Rectal smooth muscle tissue (tissue), 1 donor: ENCODE data around the gene PGA3.
"Not testable (repeated sequence)": the region's sequence is repeated elsewhere in the genome, so short reads cannot be mapped to it uniquely, and the experiment has no call there.

Experiments
- H3K27ac ChIP-seq: one replicate; pipeline ENCODE4 v1.7.0; 2013; ENCODE audit warnings: low read depth, low read length, inconsistent platforms
- H3K27me3 ChIP-seq: one replicate; pipeline ENCODE4 v1.7.0; 2013; ENCODE audit warnings: low read length; ENCODE audit not compliant: control insufficient read depth, insufficient read depth
- H3K36me3 ChIP-seq: one replicate; pipeline ENCODE4 v1.7.0; 2013; ENCODE audit warnings: low read length; ENCODE audit not compliant: control insufficient read depth, insufficient read depth
- H3K4me1 ChIP-seq: one replicate; pipeline ENCODE4 v1.7.0; 2013; ENCODE audit warnings: low read length; ENCODE audit not compliant: control insufficient read depth, insufficient read depth
- H3K4me3 ChIP-seq: one replicate; pipeline ENCODE4 v1.7.0; 2013; ENCODE audit warnings: low read length
- H3K9ac ChIP-seq: one replicate; pipeline ENCODE4 v1.7.0; 2013; ENCODE audit warnings: low read length

PGA3 gene

DNA sequence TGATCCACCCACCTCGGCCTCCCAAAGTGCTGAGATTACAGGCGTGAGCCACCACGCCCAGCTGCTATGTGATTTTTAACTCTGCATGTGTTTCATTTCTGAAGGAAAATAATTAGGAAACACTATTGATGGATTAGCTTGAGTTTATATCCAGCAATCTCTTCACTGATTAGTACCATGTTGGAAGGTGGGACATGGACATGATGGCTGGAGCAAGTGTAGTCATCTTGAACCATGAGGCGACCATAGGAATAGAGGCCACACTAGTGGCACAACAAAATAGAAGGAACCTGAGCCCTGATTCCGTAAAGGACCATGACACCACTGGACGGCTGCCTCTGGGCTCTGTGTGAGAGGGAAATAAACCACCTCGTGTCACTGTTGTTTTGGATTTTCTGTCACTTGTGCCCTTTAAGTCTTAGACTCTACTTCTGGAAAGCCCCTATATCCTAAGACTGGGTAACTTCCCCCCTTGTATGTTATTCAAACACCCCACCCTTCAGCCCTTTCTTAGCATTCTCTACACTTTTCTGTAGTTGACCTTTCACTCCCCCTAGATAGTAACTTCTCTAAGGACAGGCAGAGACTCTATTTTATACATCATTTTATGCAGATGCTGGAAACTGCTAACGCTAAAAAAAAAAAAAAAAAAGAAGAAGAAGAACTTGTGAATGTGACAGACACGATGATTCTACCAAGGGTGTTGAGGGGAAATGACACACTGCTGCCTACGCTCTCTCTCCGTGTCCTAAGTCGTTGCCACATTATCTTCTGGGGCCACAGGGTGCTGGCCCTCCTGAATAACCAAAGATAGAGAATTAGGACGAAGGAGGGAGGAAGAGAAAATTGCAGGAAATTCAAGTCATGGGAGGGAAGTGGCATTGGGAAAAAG, 39.4 kb upstream of the PGA3 start:
- Histone ChIP-seq H3K9ac (no peak overlapping the region), H3K36me3 (no peaks in the 10 kb centered on the region), H3K27ac (no peak overlapping the region), H3K27me3 (no peaks in the 10 kb centered on the region), H3K4me1 (peaks cover 12% of the 10 kb centered on the region), H3K4me3 (no peak overlapping the region)

DNA sequence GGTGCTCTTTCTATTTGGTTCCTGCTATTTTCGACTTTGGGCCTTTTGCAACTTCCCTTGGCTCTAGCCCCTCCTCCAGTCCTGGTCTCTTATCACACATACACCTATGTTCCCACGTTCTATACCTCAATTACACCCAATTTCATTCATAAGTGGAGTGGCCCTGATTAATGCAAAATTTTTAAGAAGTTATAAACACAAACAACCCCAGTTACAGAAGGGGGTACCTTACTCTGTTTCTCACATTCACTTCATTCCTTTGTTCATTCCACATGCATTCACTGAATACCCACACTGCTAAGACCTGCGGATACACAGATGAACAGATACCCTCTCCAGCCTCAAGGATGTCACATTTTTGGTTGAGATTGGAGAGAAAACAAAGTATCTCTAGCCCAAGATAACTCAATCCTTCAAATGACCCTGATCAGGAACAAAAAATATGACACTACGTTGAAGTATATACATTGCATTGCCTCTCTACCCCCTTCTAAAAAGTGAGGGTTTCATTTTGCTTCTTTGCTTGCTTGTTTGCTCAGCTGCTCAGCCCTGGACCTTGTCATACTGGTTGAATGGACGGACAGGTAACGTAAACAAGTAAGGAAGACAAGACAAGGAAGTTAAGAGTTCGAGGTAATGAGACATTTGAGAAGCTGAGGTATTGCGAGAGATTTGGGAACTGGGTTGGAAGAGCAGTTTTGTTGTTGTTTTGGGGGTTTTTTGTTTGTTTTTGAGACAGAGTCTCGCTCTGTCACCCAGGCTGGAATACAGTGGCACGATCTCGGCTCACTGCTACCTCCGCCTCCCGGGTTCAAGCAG, 38.5 kb upstream of the PGA3 start:
- H3K9ac ChIP-seq, result no peak overlapping the region
- H3K36me3 ChIP-seq, result no peaks in the 10 kb centered on the region
- H3K4me3 ChIP-seq, result no peak overlapping the region
- H3K27me3 ChIP-seq, result no peaks in the 10 kb centered on the region
- H3K27ac ChIP-seq, result no peak overlapping the region
- H3K4me1 ChIP-seq, result peaks cover 8% of the 10 kb centered on the region

DNA sequence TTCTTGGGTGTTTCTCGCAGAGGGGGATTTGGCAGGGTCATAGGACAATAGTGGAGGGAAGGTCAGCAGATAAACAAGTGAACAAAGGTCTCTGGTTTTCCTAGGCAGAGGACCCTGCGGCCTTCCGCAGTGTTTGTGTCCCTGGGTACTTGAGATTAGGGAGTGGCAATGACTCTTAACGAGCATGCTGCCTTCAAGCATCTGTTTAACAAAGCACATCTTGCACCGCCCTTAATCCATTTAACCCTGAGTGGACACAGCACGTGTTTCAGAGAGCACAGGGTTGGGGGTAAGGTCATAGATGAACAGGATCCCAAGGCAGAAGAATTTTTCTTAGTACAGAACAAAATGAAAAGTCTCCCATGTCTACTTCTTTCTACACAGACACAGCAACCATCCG, 37.5 kb upstream of the PGA3 start:
- not testable (repeated sequence) for H3K27ac ChIP-seq

DNA sequence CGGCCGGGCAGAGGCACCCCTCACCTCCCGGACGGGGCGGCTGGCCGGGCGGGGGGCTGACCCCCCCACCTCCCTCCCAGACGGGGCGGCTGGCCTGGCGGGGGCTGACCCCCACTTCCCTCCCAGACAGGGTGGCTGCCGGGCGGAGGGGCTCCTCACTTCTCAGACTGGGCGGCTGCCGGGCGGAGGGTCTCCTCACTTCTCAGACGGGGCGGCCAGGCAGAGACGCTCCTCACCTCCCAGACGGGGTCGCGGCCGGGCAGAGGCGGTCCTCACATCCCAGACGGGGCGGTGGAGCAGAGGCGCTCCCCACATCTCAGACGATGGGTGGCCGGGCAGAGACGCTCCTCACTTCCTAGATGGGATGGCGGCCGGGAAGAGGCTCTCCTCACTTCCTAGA, 37.0 kb upstream of the PGA3 start:
- H3K9ac ChIP-seq, H3K27ac ChIP-seq, H3K27me3 ChIP-seq, H3K4me1 ChIP-seq, H3K4me3 ChIP-seq, H3K36me3 ChIP-seq: not testable (repeated sequence)

More for the DNA sequence above, 37.5 kb upstream of the PGA3 start:
- H3K27me3 ChIP-seq, H3K9ac ChIP-seq, H3K4me1 ChIP-seq, H3K4me3 ChIP-seq, H3K36me3 ChIP-seq: not testable (repeated sequence)

DNA sequence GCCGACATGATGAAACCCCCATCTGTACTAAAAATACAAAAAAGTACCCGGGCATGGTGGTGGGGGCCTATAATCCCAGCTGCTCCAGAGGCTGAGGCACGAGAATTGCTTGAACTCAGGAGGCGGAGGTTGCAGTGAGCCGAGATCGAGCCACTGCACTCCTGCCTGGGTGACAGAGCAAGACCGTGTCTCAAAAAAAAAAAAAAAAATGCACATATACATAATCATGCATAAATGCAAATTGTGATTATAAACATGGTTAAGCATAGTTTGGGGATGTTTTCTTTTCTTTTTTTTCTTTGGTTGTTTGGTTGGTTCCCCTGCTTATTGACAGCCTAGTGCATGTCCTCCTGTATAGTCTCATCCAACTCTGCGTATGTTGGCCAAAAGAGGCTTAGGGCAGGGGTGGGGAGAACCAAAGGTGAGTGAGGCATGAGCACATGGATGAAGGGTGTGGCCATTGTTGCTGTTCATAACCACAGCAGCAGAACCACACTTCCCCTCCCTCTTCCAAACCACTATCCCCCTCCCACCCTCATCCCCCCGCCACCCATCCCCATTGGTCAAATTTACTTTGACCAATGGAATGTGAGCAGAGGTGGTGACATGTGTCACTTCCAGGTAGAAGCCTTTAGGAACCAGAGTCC, 35.1 kb upstream of the PGA3 start:
- H3K4me1 ChIP-seq, result no peaks in the 10 kb centered on the region
- H3K27ac ChIP-seq, result no peak overlapping the region

DNA sequence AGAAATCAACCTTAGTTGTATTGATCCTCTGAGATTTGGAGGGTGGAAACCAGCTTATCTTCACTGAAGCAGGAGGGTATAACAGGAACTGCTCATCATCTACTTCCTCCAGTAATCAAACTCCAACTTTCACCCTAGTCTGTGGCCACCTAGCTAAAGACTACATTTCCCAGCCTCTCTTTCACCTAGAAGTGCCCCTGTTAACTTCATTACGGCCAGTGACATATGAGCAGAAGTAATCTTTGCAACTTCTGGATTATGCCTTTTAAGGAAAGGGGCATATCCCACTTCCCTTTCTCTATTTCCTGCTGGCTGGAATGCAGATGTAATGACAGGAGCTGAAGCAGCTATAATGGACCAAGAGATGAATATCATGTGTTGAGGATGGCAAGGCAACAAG, 34.5 kb upstream of the PGA3 start:
- Histone ChIP-seq H3K36me3 (no peaks in the 10 kb centered on the region), H3K4me1 (no peaks in the 10 kb centered on the region), H3K9ac (no peak overlapping the region), H3K27ac (no peak overlapping the region), H3K27me3 (no peaks in the 10 kb centered on the region), H3K4me3 (no peak overlapping the region)

More for the DNA sequence above, 35.1 kb upstream of the PGA3 start:
- H3K27me3 ChIP-seq, result no peaks in the 10 kb centered on the region
- no peak overlapping the region for H3K9ac ChIP-seq
- no peak overlapping the region for H3K4me3 ChIP-seq
- no peaks in the 10 kb centered on the region for H3K36me3 ChIP-seq

DNA sequence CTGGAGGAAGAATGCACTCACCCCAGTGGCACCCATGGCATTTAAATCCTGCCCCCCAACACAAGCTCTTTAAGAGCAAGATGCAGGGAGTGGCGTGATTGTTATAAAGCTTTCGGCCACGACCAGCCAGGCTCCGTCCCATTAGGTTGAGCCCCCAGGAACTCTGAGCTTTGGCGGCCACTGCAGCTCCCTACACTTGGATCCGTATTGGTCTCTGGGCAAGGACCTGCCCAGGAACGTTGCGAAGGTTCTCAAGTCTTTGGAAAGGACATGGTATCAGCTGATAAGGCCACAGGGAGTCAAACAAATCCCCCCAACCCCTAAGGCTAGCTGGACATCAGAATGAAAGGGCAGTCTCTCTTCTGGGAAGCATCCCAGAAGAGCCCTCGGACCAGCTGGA, 32.7 kb upstream of the PGA3 start:
- H3K9ac ChIP-seq, result no peak overlapping the region
- H3K4me1 ChIP-seq, result no peaks in the 10 kb centered on the region
- no peaks in the 10 kb centered on the region for H3K36me3 ChIP-seq
- no peak overlapping the region for H3K27ac ChIP-seq
- no peak overlapping the region for H3K4me3 ChIP-seq
- no peaks in the 10 kb centered on the region for H3K27me3 ChIP-seq

DNA sequence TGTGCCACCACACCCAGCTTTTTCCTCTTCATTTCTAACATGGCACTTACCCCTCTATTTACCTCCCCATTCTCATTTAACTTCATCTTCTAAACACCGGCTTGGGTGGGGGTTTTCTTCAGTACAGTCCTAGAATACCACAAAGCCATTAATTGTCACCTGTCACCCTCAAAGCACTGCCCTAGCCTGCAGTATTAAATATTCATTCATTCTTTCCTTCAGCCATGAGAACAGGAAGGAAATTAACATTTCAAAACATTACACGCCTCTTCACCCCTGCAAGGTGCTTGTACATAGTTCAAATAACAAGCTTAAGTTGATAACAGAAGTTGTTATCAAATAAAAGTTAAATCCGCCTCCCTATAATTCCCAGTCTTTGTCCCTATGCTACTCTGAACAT, 31.4 kb upstream of the PGA3 start:
- H3K27ac ChIP-seq, result no peak overlapping the region
- no peaks in the 10 kb centered on the region for H3K36me3 ChIP-seq
- H3K9ac ChIP-seq, result no peak overlapping the region
- H3K27me3 ChIP-seq, result no peaks in the 10 kb centered on the region
- no peak overlapping the region for H3K4me3 ChIP-seq
- no peaks in the 10 kb centered on the region for H3K4me1 ChIP-seq

DNA sequence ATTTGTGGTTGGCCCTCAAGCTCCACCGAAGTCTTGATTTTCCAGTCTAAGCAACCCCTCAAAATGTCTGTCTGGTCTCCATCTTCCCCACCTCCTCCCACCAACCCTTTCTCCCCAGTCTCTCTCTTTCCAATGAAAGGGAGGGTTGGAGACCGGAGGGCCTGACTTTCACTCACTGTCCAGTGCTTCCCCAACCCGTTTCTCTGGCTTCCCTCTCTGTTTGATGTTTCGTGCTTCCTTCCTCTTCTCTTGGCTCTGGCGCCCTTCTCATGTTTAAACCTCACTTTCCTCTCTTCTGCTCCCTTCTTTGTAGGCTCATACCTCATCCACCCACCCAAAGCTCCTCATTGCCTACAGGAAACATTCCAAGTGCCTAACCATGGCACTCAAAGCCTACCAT, 31.0 kb upstream of the PGA3 start:
- no peaks in the 10 kb centered on the region for H3K27me3 ChIP-seq
- H3K9ac ChIP-seq, result no peak overlapping the region
- H3K36me3 ChIP-seq, result no peaks in the 10 kb centered on the region
- H3K27ac ChIP-seq, result no peak overlapping the region
- no peaks in the 10 kb centered on the region for H3K4me1 ChIP-seq
- H3K4me3 ChIP-seq, result no peak overlapping the region

DNA sequence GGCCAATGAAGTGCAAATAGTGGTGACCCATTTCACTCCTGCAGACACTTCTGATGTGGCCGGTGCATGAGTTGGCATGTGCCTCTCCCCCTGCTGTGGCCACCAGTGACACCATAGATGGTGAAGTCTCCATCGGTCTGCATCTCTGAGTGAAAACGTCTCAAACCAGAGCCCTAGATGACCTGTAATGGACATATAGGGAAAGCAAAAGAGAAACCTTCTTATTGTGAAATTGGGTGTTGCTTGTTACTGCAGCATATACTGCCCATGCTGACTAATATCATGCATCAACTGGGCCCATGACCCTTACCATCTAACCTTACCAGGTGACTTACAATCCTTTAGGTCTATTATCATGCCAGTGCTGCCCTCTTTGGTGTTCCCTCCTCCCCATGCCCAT, 30.4 kb upstream of the PGA3 start:
- H3K27ac ChIP-seq, result no peak overlapping the region
- H3K9ac ChIP-seq, result no peak overlapping the region
- no peaks in the 10 kb centered on the region for H3K4me1 ChIP-seq
- H3K36me3 ChIP-seq, result no peaks in the 10 kb centered on the region
- no peak overlapping the region for H3K4me3 ChIP-seq
- no peaks in the 10 kb centered on the region for H3K27me3 ChIP-seq

DNA sequence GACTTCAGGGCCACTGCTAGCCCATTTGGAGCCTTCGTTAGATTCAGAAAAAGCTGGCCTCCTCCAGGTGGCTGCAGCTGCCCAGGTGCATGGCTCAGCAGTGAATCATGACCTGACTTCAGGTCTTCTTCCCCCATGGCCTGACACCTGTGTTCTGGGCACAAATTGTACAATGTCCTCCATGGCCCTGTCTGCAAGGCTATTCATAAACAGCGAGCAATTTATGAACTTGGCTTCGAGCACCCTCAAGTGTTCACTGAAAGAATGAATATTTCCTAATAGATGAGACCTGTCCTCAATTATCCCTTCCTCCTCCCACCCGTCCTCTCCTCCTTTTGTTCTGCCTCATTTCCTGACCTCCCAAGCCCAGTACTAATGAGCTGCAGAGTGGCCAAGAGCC, 29.9 kb upstream of the PGA3 start:
- H3K27ac ChIP-seq, result no peak overlapping the region
- no peak overlapping the region for H3K4me3 ChIP-seq
- H3K36me3 ChIP-seq, result no peaks in the 10 kb centered on the region
- no peak overlapping the region for H3K9ac ChIP-seq
- no peaks in the 10 kb centered on the region for H3K27me3 ChIP-seq
- H3K4me1 ChIP-seq, result no peaks in the 10 kb centered on the region

DNA sequence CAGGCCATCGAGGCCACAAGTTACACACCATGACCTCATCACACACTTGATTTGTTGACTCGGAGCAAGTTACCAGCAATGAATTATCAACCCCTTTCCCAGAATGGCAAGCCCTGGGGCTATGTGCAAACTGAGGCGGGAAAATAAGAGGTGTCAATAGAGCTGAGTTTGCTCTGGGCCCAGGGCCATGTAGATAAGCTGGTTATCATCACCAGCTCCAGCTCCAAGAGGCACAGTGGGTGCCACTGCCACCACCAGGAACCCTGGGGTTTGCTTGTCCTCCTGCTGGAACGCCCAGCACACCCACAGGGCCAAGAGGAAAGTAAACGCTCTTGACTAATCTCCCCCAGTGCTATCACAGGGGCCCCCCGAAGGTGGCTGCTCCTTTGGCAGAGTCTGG, 29.0 kb upstream of the PGA3 start:
- Histone ChIP-seq H3K4me1 (no peaks in the 10 kb centered on the region), H3K4me3 (no peak overlapping the region), H3K27ac (no peak overlapping the region), H3K27me3 (no peaks in the 10 kb centered on the region), H3K9ac (no peak overlapping the region), H3K36me3 (no peaks in the 10 kb centered on the region)
